Measurements from ENCODE around the gene FAM107B. TPM values are rescaled to one million over a fixed set of nuclear protein-coding genes. Genes with fewer than 3 reads are reported as not detected.

FAM107B gene
- total RNA-seq, 1 experiment from 2014 or later, result 144 TPM

GRCh38 chr10:14486777-14487487 is 287.8 kb downstream of the FAM107B start:
- BruUV-seq (replicated peaks), result no TSS peak
- Histone ChIP-seq H3K4me3 (no peak overlapping the region), H3K9me3 (ENCODE audit: insufficient read depth, low read depth) (no peaks in the 10 kb centered on the region), H3K9me2 (ENCODE audit: insufficient read depth) (no peaks in the 10 kb centered on the region), H3K4me1 (replicated peaks; ENCODE audit: insufficient read depth) (no peaks in the 10 kb centered on the region), H3K79me2 (ENCODE audit: low read depth) (no peaks in the 10 kb centered on the region), H3K4me2 (no peak overlapping the region), H3F3A (ENCODE audit: insufficient read depth, low read depth) (no peaks in the 10 kb centered on the region), H3K27ac (no peak overlapping the region), H3K36me3 (ENCODE audit: low read depth) (no peaks in the 10 kb centered on the region), H2AFZ (no peak overlapping the region), H4K20me1 (ENCODE audit: insufficient read depth) (no peaks in the 10 kb centered on the region), H3K27me3 (ENCODE audit: insufficient read depth, low read depth) (no peaks in the 10 kb centered on the region)
- TF ChIP-seq CTCF (conservative IDR thresholded peaks at IDR 0.05), result no peak
- TF ChIP-seq EZH2 (IDR thresholded peaks at IDR 0.05; ENCODE audit: low read depth), result no peak
- ChIA-PET CTCF (interaction anchor here (0.6 kb wide), 1 partner anchor 198 kb away, joined by 4 read pairs; no protein-coding TSS in a partner anchor), POLR2A (ENCODE audit: unreplicated experiment) (no interaction called here)
- intact Hi-C loops (cut with micrococcal nuclease; ENCODE audit: unreplicated experiment), result no loop called here
- DNase-seq, result no peak

- Histone ChIP-seq H3K9me2 (ENCODE audit: insufficient read depth) (no peaks in the 10 kb centered on the region), H3F3A (ENCODE audit: insufficient read depth, low read depth) (no peaks in the 10 kb centered on the region), H3K4me2 (no peak overlapping the region), H3K4me1 (replicated peaks; ENCODE audit: insufficient read depth) (no peaks in the 10 kb centered on the region), H3K36me3 (ENCODE audit: low read depth) (no peaks in the 10 kb centered on the region), H3K27me3 (ENCODE audit: insufficient read depth, low read depth) (no peaks in the 10 kb centered on the region), H4K20me1 (ENCODE audit: insufficient read depth) (no peaks in the 10 kb centered on the region), H3K4me3 (no peak overlapping the region), H3K27ac (no peak overlapping the region), H2AFZ (no peak overlapping the region), H3K79me2 (ENCODE audit: low read depth) (no peaks in the 10 kb centered on the region), H3K9me3 (ENCODE audit: insufficient read depth, low read depth) (no peaks in the 10 kb centered on the region)
- ChIA-PET CTCF (no interaction called here), POLR2A (ENCODE audit: unreplicated experiment) (no interaction called here)
- no peak for DNase-seq
- intact Hi-C loops (cut with micrococcal nuclease; ENCODE audit: unreplicated experiment), result no loop called here
- TF ChIP-seq EZH2 (IDR thresholded peaks at IDR 0.05; ENCODE audit: low read depth) (no peak), CTCF (conservative IDR thresholded peaks at IDR 0.05) (no peak)
- BruUV-seq (replicated peaks), result no TSS peak
Measured at GRCh38 chr10:14485986-14486385, 288.7 kb downstream of the FAM107B start.

- no peak for DNase-seq
- CTCF ChIA-PET, result no interaction called here
- no peaks in the 10 kb centered on the region for H3F3A ChIP-seq (ENCODE audit: insufficient read depth, low read depth)
- H4K20me1 ChIP-seq (ENCODE audit: insufficient read depth), result no peaks in the 10 kb centered on the region
- no peak overlapping the region for H3K4me2 ChIP-seq
- intact Hi-C loops (cut with micrococcal nuclease; ENCODE audit: unreplicated experiment), result no loop called here
- H3K79me2 ChIP-seq (ENCODE audit: low read depth), result no peaks in the 10 kb centered on the region
- BruUV-seq (replicated peaks), result no TSS peak
- no peak overlapping the region for H2AFZ ChIP-seq
- POLR2A ChIA-PET (ENCODE audit: unreplicated experiment), result no interaction called here
- no peak overlapping the region for H3K4me3 ChIP-seq
- no peak overlapping the region for H3K27ac ChIP-seq
- no peaks in the 10 kb centered on the region for H3K36me3 ChIP-seq (ENCODE audit: low read depth)
- H3K9me3 ChIP-seq (ENCODE audit: insufficient read depth, low read depth), result no peaks in the 10 kb centered on the region
- H3K4me1 ChIP-seq (replicated peaks; ENCODE audit: insufficient read depth), result no peaks in the 10 kb centered on the region
- H3K9me2 ChIP-seq (ENCODE audit: insufficient read depth), result no peaks in the 10 kb centered on the region
- no peak for TF ChIP-seq EZH2 (IDR thresholded peaks at IDR 0.05; ENCODE audit: low read depth)
- TF ChIP-seq CTCF (conservative IDR thresholded peaks at IDR 0.05), result no peak
- no peaks in the 10 kb centered on the region for H3K27me3 ChIP-seq (ENCODE audit: insufficient read depth, low read depth)
Measured at GRCh38 chr10:14483417-14483816, 291.3 kb downstream of the FAM107B start.

All from PC-9 (cell line).